HG03108 (cell line): Measurements from ENCODE around the gene LITAF.
"Not testable (repeated sequence)": the region's sequence is repeated elsewhere in the genome, so short reads cannot be mapped to it uniquely, and the experiment has no call there.

Source experiments
- ATAC-seq: cut with Tn5 transposase; IDR thresholded peaks from one replicate; pipeline ENCODE4 v1.9.1; 2021; ENCODE audit warnings: moderate library complexity; ENCODE audit not compliant: unreplicated experiment

LITAF gene

DNA sequence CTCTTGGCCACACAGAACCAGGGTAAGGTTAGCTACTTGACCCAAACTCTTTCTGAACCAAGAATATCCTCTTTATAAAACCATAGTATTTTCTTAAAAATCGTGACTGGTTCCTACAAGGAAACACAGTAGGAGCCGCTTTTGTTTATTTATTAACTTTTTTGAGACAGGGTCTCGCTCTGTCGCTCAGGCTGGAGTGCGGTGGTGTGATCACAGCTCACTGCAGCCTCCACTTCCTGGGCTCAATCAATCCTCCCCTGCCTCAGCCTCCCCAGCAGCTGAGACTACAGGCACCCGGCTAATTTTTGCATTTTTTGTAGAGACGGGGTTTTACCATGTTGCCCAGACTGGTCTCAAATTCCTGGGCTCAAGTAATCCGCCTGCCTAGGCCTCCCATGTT lies 14.7 kb upstream of the LITAF start:
- no peak for ATAC-seq

GRCh38 chr16:11599579-11599978 lies 12.9 kb upstream of the LITAF start:
- no peak for ATAC-seq

- no peak for ATAC-seq
Observed at GRCh38 chr16:11597235-11598095, 10.7 kb upstream of the LITAF start.

DNA sequence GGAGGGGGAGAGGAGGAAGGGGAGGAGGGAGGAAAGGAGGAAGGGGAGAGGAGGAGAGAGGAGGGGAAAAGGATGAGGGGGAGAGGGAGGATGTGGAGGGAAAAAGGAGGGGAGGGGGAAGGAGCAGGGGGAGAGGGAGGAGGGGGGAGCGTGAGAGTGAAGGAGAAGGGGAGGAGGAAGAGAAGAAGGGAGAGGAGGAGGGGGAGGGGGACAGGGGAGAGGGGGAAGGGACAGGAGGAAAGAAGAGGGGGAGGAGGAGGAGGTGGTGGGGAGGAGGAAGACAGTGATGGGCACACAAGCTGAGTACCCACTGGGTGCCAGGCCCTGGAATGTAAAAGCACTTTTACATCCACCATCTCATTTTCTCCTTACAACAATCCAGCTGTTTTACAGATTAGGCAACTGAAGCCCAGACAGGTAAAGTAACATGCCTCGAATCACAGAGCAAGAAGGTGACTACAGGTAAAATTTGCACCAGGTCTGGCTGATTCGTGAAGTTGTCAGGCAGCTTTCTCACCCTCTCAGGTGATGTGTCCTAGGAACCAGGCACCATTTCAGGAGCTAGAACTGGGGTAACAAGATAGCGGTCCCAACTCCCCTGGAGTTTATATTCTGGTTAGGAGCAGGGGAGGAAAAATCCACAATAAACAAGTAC lies 10.0 kb upstream of the LITAF start:
- no peak for ATAC-seq

GRCh38 chr16:11593581-11593980 lies 6.9 kb upstream of the LITAF start:
- ATAC-seq = no peak

DNA sequence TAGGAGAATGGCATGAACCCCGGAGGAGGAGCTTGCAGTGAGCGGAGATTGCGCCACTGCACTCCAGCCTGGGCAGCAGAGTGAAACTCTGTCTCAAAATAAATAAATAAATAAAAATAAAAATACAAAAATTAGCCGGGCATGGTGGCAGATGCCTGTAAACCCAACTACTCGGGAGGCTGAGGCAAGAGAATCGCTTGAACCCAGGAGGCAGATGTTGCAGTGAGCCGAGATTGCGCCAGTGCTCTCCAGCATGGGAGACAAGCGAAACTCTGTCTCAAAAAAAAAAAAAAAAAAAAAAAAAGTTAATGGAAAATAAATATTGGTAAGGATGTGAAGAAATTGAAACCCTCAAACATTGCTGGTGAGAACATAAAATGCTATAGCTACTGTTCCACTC lies 6.4 kb upstream of the LITAF start:
- ATAC-seq = not testable (repeated sequence)

GRCh38 chr16:11591630-11592029 lies 4.9 kb upstream of the LITAF start:
- ATAC-seq = not testable (repeated sequence)

- no peak for ATAC-seq
Observed at GRCh38 chr16:11589198-11589550, 2.5 kb upstream of the LITAF start.

GRCh38 chr16:11588321-11589197 lies 1.8 kb upstream of the LITAF start:
- ATAC-seq = no peak

- ATAC-seq = no peak
Observed at GRCh38 chr16:11587643-11588247, 1.0 kb upstream of the LITAF start.

- ATAC-seq = no peak
Observed at GRCh38 chr16:11586378-11586855, 302 bp downstream of the LITAF start.

DNA sequence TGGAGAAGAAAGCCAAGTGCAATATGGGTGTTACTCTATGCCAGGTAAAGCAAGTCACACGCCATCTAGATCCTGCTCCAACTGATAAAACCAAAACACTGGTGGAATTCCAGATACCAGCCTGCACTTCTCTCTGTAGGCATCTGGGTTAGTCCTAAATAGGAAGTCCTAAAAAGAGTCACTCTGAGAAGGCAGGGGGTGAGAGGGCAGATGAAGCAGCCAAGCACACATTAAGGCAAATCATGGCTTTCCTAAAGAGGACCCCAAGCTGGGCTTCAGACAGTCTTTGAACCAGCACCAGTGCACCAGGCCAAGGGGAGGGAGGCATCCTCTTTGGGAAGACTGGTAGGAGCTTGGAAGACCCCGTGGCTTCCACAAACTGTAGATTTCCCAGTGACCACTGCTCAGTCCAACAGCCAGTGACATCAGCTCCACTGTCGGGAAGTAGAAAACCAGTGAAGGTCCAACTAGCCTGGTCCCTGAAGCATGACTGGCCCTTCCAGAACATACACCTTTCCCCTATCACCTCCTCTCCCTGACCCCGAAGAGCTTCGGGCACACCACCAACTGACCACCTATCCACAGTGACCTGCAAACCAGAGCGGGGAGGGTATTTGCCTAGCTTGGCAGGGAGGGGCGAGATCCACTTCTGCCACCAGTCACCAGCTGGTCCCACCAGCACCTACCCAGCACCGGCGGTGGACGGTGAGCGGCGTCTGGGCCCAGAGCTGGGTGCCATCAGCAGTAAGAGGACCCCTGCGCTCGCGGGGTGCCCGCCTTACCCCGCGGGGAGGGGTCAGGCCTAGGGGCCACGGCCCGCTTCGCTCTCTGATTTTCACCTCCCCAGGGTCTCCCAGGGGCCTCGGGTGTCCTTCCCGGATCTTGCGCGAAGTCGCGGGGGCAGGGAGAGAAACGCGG lies 1.0 kb downstream of the LITAF start:
- ATAC-seq = no peak

- no peak for ATAC-seq
Observed at GRCh38 chr16:11583889-11584565, 2.7 kb downstream of the LITAF start.

DNA sequence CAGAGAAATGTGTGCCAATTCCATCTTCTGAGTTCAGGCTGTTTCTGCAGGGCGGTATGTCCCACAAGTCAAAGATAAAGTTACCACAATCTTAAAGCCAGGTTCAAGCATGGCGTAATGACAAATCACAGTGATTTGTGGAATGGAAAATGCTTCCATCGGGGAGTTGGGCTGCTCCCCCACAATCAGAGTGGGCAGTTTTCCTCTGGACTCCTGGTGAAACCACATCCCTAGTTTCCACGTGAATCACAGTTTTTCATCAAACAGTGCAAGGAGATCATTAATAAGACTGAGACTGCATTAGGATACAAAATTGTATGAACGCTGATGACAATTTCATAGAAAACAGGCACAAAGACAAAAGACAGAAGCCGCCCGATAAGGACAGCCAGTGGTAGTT lies 3.6 kb downstream of the LITAF start:
- no peak for ATAC-seq

GRCh38 chr16:11582157-11582814 lies 4.4 kb downstream of the LITAF start:
- ATAC-seq = no peak

DNA sequence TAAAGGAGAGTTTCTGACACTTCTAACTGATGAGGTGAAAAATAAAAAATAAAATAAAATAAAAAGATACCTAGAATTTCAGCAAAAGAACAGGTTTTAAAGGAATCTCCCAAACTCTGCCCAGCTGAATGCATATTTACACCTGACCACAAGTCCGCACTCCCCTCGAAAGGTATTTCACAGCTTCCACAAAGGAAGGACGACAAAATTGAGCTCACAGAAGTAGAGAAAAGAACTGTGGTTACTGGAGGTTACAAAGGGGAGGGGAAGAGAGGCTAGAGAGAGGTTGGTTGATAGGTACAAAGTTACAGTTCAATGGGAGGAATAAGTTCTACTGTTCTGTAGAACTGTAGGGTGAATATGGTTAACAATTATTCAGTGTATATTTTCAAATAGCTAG lies 5.0 kb downstream of the LITAF start:
- no peak for ATAC-seq

GRCh38 chr16:11580451-11581086 lies 6.2 kb downstream of the LITAF start:
- ATAC-seq = no peak

DNA sequence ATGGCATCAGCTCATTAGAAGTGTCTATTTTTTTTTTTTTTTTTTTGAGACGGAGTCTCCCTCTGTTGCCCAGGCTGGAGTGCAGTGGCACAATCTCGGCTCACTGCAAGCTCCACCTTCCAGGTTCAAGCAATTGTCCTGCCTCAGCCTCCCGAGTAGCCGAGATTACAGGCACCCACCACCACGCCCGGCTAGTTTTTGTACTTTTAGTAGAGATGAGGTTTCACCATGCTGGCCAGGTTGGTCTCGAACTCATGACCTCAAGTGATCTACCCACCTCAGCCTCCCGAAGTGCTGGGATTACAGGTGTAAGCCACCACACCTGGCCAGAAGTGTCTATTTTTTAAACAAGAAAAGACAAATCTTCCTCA lies 9.4 kb downstream of the LITAF start:
- not testable (repeated sequence) for ATAC-seq
